HepG2 (cell line): ENCODE measurements around the gene ANKEF1. TPM values are rescaled to one million over a fixed set of nuclear protein-coding genes. Genes with fewer than 3 reads are reported as not detected.

Experiments used
- ATAC-seq: fragments of 200-7000 bp; cut with Tn5 transposase; 3 replicates; pipeline ENCODE4 v1.9.1; 2020; ENCODE audit warnings: mild to moderate bottlenecking, moderate library complexity
- BruUV-seq: library from RNA; stranded (reverse); fragments of 400-500 nt; replicated peaks from 2 replicates; lab custom pipeline; 2021; lab: Mats Ljungman, UMichigan
- CTCF ChIA-PET: fragments of 300-600 bp; formaldehyde crosslinking; extraction: SDS; loops from one replicate; lab custom pipeline; 2021; ENCODE audit warnings: low total read pairs, inconsistent platforms, low intra/inter-chr PET ratio; lab: Yijun Ruan, JAX
- POLR2A ChIA-PET: fragments of 350-600 bp; sonication (Branson Sonifier 250); formaldehyde crosslinking; loops from one replicate; lab custom pipeline; 2020; ENCODE audit warnings: antibody characterized with exemption, inconsistent platforms; lab: Yijun Ruan, JAX
- DNase-seq: peaks from one replicate; pipeline ENCODE4 v3.0.0-alpha.2; 2015; ENCODE audit warnings: low spot score
- FAIRE-seq: peaks from 3 replicates; lab custom pipeline; 2011; peaks lifted over from hg19 to GRCh38; lab: Jason Lieb, UNC
- H2AFZ ChIP-seq: one replicate; pipeline ENCODE4 v1.6.1; 2011; ENCODE audit warnings: low read length, inconsistent platforms
- H3K27ac ChIP-seq: fragments of 300-600 bp; 3 replicates; pipeline ENCODE4 v1.8.0; 2011; ENCODE audit warnings: mixed run types, mild to moderate bottlenecking, mixed read lengths, low read length, inconsistent platforms; ENCODE audit not compliant: insufficient read depth; ENCODE audit errors: extremely low read length
- H3K27me3 ChIP-seq, 2 experiments: fragments of 200-600 bp in 1 of 2; 2 replicates in 1 of 2; 3 replicates in 1 of 2; pipeline versions ENCODE4 v1.6.0 to v1.8.0; 2011; ENCODE audit warnings: low read length in 2 of 2, mild to moderate bottlenecking in 2 of 2, moderate library complexity in 2 of 2, inconsistent platforms in 1 of 2; ENCODE audit not compliant: insufficient read depth in 2 of 2, control insufficient read depth in 1 of 2
- H3K36me3 ChIP-seq, 2 experiments: fragments of 200-600 bp in 1 of 2; replicated peaks in 1 of 2; 2 replicates in 1 of 2; 3 replicates in 1 of 2; pipeline versions ENCODE4 v1.5.1 to v1.8.0; 2011; ENCODE audit warnings: low read length in 2 of 2, inconsistent platforms in 1 of 2; ENCODE audit not compliant: insufficient read depth in 2 of 2, control insufficient read depth in 1 of 2
- H3K4me1 ChIP-seq: 2 replicates; pipeline ENCODE4 v1.5.1; 2012; ENCODE audit warnings: low read length, inconsistent platforms; ENCODE audit not compliant: insufficient read depth
- H3K4me2 ChIP-seq: 2 replicates; pipeline ENCODE4 v1.6.0; 2011; ENCODE audit warnings: low read depth, low read length, inconsistent platforms
- H3K4me3 ChIP-seq, 3 experiments: fragments of 200-600 bp in 1 of 3; sonication (generic), shearing (Covaris generic) in 1 of 3; replicated peaks in 1 of 3; 2 replicates each; pipeline ENCODE4 v1.5.1; 2011 to 2016; ENCODE audit warnings: low read length in 3 of 3, inconsistent platforms in 2 of 3, low read depth in 2 of 3, mild to moderate bottlenecking in 2 of 3, control low read depth in 1 of 3, mixed read lengths in 1 of 3; ENCODE audit not compliant: insufficient read depth in 1 of 3
- H3K79me2 ChIP-seq: one replicate; pipeline ENCODE4 v1.6.1; 2011; ENCODE audit warnings: low read length, inconsistent platforms; ENCODE audit not compliant: insufficient read depth
- H3K9ac ChIP-seq: 2 replicates; pipeline ENCODE4 v1.6.0; 2011; ENCODE audit warnings: mild to moderate bottlenecking, low read depth, low read length, inconsistent platforms; ENCODE audit not compliant: insufficient read depth
- H3K9me3 ChIP-seq: 2 replicates; pipeline ENCODE4 v1.5.1; 2012; ENCODE audit warnings: mild to moderate bottlenecking, low read length
- H4K20me1 ChIP-seq: 2 replicates; pipeline ENCODE4 v1.6.0; 2011; ENCODE audit warnings: inconsistent platforms, mild to moderate bottlenecking, low read length, moderate library complexity; ENCODE audit not compliant: insufficient read depth
- ARNT ChIP-seq: fragments of 450-650 bp; IDR thresholded peaks from 2 replicates; pipeline ENCODE4 v1.6.1; 2017
- ATM ChIP-seq: fragments of 450-650 bp; IDR thresholded peaks from 2 replicates; pipeline ENCODE4 v1.7.1; 2017; ENCODE audit warnings: mild to moderate bottlenecking, borderline replicate concordance
- CENPX ChIP-seq: sonication (generic); formaldehyde crosslinking; IDR thresholded peaks from 2 replicates; pipeline ENCODE4 v1.9.0; 2021; ENCODE audit warnings: mild to moderate bottlenecking, missing genetic modification reagents, moderate library complexity
- ELF4 ChIP-seq: sonication (generic); formaldehyde crosslinking; IDR thresholded peaks from 2 replicates; pipeline ENCODE4 v1.5.0; 2020; ENCODE audit warnings: missing genetic modification reagents, mild to moderate bottlenecking, moderate library complexity, borderline replicate concordance
- GFI1 ChIP-seq: sonication (generic); formaldehyde crosslinking; IDR thresholded peaks from 2 replicates; pipeline ENCODE4 v1.5.0; 2020; ENCODE audit warnings: missing genetic modification reagents, mild to moderate bottlenecking, borderline replicate concordance
- KDM5A ChIP-seq: fragments of 200-600 bp; sonication (generic); IDR thresholded peaks from 2 replicates; pipeline ENCODE4 v1.7.0; 2018; ENCODE audit warnings: antibody characterized with exemption, mild to moderate bottlenecking, low read length, borderline replicate concordance
- NFKBIZ ChIP-seq: IDR thresholded peaks from 2 replicates; pipeline ENCODE4 v1.6.1; 2018; ENCODE audit warnings: missing genetic modification reagents, missing compliant biosample characterization
- SALL1 ChIP-seq: sonication (generic); formaldehyde crosslinking; IDR thresholded peaks from 2 replicates; pipeline ENCODE4 v1.8.0; 2022; ENCODE audit warnings: mild to moderate bottlenecking, missing genetic modification reagents
- TFDP1 ChIP-seq: IDR thresholded peaks from 2 replicates; pipeline ENCODE4 v1.6.1; 2016; ENCODE audit warnings: missing compliant biosample characterization, missing genetic modification reagents, borderline replicate concordance
- ZKSCAN8 ChIP-seq: IDR thresholded peaks from 2 replicates; pipeline ENCODE4 v1.6.1; 2016; ENCODE audit warnings: borderline replicate concordance, missing genetic modification reagents, missing compliant biosample characterization
- ZNF333 ChIP-seq: sonication (generic); formaldehyde crosslinking; IDR thresholded peaks from 2 replicates; pipeline ENCODE4 v1.4.0; 2020; ENCODE audit warnings: mild to moderate bottlenecking, missing genetic modification reagents, borderline replicate concordance
- ZNF460 ChIP-seq: sonication (generic); formaldehyde crosslinking; IDR thresholded peaks from 2 replicates; pipeline ENCODE4 v1.5.1; 2020; ENCODE audit warnings: missing genetic modification reagents, mild to moderate bottlenecking, borderline replicate concordance
- ZNF512 ChIP-seq: sonication (generic); formaldehyde crosslinking; IDR thresholded peaks from 2 replicates; pipeline ENCODE4 v1.4.0; 2020; ENCODE audit warnings: mild to moderate bottlenecking, missing genetic modification reagents
- ZNF816 ChIP-seq: sonication (generic); formaldehyde crosslinking; IDR thresholded peaks from 2 replicates; pipeline ENCODE4 v1.8.0; 2022; ENCODE audit warnings: missing genetic modification reagents, mild to moderate bottlenecking, borderline replicate concordance
- ZSCAN9 ChIP-seq: IDR thresholded peaks from 2 replicates; pipeline ENCODE4 v1.6.1; 2016; ENCODE audit warnings: borderline replicate concordance
- WGBS: methylation state at CpG from one replicate; pipeline ENCODE4 v1.1.6; 2017; ENCODE audit warnings: low lambda C conversion rate; 5-methylcytosine and 5-hydroxymethylcytosine counted together
- in situ Hi-C: cut with HindIII; loops from 2 replicates; pipeline ENCODE4 v1.10.0; 2017; ENCODE audit warnings: low pct_unique_long_range_greater_than_20kb; ENCODE audit not compliant: extremely low pct_ligation_motif_present
- intact Hi-C: fragments of 100-400 bp; cut with micrococcal nuclease; formaldehyde crosslinking; loops from one replicate; pipeline ENCODE4 v1.10.0; 2022; ENCODE audit not compliant: unreplicated experiment
- polyA plus RNA-seq, 8 experiments: library from polyadenylated mRNA; depleted of rRNA in 3 of 8; stranded (reverse) in 7 of 8; unstranded in 1 of 8; fragments of >200 nt; fragmentation: Illumina TruSeq in 4 of 8; extraction: Trizol in 4 of 8; gene quantifications; 2 replicates each; pipeline versions ENCODE4 v1.2.1 to v1.2.3, GENCODE V29; 2011 to 2016; ENCODE audit warnings: low read depth in 4 of 8, missing spikeins in 1 of 8, mixed read lengths in 1 of 8; ENCODE audit not compliant: insufficient read depth in 1 of 8
- total RNA-seq, 5 experiments: library from RNA; depleted of rRNA; stranded (reverse); fragments of >200 nt; fragmentation: Illumina TruSeq; extraction: Trizol; gene quantifications; 2 replicates each; pipeline ENCODE4 v1.2.3, GENCODE V29; 2016; ENCODE audit warnings: low read depth in 1 of 5
- TF ChIP-seq, protein P1 (sequence below): sonication (generic); formaldehyde crosslinking; IDR thresholded peaks from 2 replicates; pipeline ENCODE4 v1.8.1; 2022; ENCODE audit warnings: low read depth, mild to moderate bottlenecking, missing genetic modification reagents
- TF ChIP-seq, protein P2 (sequence below): sonication (generic); formaldehyde crosslinking; IDR thresholded peaks from 2 replicates; pipeline ENCODE4 v1.4.0; 2020; ENCODE audit warnings: low read depth, missing genetic modification reagents

Gene ANKEF1
- total and polyA plus RNA-seq, 2 of the 13 experiments (the other 11 are each of a cell fraction or from before 2014, with no cell fraction given), result 3.1 to 8.6 TPM

DNA sequence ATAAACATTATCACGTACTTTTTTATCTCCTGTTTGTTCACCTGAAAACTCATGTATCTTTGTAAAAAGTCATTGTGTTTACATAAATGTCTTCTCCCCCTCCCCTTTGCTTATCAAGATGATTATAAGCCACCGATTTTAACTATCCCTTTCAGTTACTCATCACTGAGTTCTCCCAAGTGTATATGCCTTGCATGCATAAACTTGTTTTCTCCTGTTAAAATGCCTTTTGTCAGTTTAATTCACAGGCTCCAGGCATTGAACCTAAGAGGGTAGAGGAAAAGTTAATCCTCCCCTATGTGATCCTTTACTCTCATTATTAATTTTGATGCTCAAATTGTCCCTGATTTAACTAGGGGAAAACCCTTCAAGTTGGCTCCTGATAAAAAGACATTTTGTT, 24.2 kb downstream of the ANKEF1 start:
- Histone ChIP-seq H3K27ac (no peak overlapping the region), H3K4me1 (no peaks in the 10 kb centered on the region), H3K36me3 (no peaks in the 10 kb centered on the region; a peak in 1 of 5 replicates), H3K4me3 (no peak overlapping the region), H3K27me3 (no peaks in the 10 kb centered on the region), H3K9me3 (no peaks in the 10 kb centered on the region), H3K79me2 (no peaks in the 10 kb centered on the region), H4K20me1 (no peaks in the 10 kb centered on the region), H3K9ac (no peak overlapping the region), H3K4me2 (no peak overlapping the region), H2AFZ (no peak overlapping the region)
- no TSS peak for BruUV-seq
- in situ Hi-C loops, result no loop called here
- no peak for ATAC-seq
- ChIA-PET CTCF (no interaction called here), POLR2A (no interaction called here)
- no peak for DNase-seq
- 47% methylated on average over 2 of the region's 2 CpGs for WGBS
- FAIRE-seq, result no peak
- intact Hi-C loops, result no loop called here
- TF ChIP-seq ELF4 (CRISPR knock-in tag), result no peak
- no peak for TF ChIP-seq ZNF333 (CRISPR knock-in tag)
- no peak for TF ChIP-seq SALL1 (CRISPR knock-in tag)
- TF ChIP-seq, protein P1, sequence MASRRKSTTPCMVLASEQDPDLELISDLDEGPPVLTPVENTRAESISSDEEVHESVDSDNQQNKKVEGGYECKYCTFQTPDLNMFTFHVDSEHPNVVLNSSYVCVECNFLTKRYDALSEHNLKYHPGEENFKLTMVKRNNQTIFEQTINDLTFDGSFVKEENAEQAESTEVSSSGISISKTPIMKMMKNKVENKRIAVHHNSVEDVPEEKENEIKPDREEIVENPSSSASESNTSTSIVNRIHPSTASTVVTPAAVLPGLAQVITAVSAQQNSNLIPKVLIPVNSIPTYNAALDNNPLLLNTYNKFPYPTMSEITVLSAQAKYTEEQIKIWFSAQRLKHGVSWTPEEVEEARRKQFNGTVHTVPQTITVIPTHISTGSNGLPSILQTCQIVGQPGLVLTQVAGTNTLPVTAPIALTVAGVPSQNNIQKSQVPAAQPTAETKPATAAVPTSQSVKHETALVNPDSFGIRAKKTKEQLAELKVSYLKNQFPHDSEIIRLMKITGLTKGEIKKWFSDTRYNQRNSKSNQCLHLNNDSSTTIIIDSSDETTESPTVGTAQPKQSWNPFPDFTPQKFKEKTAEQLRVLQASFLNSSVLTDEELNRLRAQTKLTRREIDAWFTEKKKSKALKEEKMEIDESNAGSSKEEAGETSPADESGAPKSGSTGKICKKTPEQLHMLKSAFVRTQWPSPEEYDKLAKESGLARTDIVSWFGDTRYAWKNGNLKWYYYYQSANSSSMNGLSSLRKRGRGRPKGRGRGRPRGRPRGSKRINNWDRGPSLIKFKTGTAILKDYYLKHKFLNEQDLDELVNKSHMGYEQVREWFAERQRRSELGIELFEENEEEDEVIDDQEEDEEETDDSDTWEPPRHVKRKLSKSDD (CRISPR knock-in tag), result no peak
- TF ChIP-seq KDM5A, result no peak
- TF ChIP-seq TFDP1, result no peak
- TF ChIP-seq ZNF816, result no peak
- TF ChIP-seq, protein P2, sequence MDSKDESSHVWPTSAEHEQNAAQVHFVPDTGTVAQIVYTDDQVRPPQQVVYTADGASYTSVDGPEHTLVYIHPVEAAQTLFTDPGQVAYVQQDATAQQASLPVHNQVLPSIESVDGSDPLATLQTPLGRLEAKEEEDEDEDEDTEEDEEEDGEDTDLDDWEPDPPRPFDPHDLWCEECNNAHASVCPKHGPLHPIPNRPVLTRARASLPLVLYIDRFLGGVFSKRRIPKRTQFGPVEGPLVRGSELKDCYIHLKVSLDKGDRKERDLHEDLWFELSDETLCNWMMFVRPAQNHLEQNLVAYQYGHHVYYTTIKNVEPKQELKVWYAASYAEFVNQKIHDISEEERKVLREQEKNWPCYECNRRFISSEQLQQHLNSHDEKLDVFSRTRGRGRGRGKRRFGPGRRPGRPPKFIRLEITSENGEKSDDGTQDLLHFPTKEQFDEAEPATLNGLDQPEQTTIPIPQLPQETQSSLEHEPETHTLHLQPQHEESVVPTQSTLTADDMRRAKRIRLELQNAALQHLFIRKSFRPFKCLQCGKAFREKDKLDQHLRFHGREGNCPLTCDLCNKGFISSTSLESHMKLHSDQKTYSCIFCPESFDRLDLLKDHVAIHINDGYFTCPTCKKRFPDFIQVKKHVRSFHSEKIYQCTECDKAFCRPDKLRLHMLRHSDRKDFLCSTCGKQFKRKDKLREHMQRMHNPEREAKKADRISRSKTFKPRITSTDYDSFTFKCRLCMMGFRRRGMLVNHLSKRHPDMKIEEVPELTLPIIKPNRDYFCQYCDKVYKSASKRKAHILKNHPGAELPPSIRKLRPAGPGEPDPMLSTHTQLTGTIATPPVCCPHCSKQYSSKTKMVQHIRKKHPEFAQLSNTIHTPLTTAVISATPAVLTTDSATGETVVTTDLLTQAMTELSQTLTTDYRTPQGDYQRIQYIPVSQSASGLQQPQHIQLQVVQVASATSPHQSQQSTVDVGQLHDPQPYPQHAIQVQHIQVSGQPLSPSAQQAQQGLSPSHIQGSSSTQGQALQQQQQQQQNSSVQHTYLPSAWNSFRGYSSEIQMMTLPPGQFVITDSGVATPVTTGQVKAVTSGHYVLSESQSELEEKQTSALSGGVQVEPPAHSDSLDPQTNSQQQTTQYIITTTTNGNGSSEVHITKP, result no peak
- no peak for TF ChIP-seq ZKSCAN8 (CRISPR knock-in tag)
- no peak for TF ChIP-seq ZNF460
- TF ChIP-seq NFKBIZ (CRISPR knock-in tag), result no peak
- no peak for TF ChIP-seq ATM
- no peak for TF ChIP-seq ARNT
- no peak for TF ChIP-seq ZSCAN9
- no peak for TF ChIP-seq CENPX
- TF ChIP-seq GFI1 (CRISPR knock-in tag), result no peak
- TF ChIP-seq ZNF512 (CRISPR knock-in tag), result no peak
